ENCODE measurements around the gene MANF.

MANF gene

DNA sequence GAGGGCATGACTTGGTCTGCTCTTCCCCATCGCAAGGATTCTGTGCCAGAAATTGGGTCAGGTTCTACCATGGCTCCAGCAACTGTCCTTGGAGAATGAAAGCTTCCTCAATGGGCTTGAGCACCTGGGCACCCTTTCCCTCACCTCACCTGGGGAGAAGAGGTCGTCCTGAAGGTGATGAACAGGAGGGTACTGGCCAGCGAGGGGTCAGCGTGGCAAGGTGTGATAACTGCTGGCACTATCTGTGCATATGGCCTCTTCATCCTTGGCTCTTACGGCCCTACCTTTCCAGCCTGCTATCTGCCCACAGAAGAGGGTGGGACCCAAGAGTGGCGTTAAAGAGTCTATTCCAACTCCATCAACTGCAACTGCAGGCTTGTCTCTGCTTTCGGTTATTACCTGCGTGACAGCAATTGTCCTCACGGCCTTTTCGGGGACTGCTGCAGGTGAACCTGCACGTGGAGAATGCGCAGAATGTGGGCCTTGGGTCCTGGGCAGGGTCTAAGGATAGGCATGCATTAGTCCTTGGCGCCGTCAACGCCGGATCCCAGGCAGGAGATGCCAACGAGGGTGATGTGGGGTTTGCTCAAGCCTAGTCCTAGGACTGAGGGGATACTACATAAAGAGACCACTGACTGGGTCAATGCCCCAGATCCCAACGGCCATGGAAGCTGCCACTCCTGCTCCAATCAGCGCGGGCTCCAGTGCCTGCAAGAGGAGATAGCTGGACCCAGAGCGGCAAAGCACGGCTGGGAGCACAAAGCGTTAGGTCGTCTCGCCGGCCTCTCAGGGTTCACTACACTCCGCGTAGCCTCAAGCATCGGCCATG lies 5.4 kb downstream of the MANF start:
- DNase-seq, result no peak

DNA sequence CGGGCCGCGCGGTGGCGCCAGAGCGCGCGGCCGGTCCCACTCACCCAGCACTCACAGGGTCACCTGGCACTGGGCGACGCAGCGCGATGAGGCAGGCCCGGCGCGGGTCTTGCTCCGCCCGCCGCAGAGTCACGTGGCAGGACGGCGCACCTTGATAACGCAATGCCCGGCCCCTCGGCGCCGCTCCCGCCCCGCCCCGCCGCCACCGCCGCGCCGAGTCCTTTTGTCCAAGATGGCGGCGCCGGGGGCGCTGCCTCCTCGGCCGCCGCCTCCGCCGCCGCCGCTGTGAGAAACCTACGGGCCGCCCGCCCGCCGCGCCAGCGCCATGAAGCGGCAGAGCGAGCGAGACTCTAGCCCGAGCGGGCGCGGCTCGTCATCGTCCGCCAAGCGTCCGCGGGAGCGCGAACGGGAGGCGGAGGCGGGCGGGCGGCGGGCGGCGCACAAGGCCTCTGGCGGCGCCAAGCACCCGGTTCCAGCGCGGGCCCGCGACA lies 6.0 kb downstream of the MANF start, which contains the start of gene RBM15B:
Gene RBM15B, plus strand, starts transcription at position 211 of the 491 bp plus-strand sequence. Its CDS starts 115 bp downstream, at position 326.
- peak; percentile 94 for DNase-seq

DNA sequence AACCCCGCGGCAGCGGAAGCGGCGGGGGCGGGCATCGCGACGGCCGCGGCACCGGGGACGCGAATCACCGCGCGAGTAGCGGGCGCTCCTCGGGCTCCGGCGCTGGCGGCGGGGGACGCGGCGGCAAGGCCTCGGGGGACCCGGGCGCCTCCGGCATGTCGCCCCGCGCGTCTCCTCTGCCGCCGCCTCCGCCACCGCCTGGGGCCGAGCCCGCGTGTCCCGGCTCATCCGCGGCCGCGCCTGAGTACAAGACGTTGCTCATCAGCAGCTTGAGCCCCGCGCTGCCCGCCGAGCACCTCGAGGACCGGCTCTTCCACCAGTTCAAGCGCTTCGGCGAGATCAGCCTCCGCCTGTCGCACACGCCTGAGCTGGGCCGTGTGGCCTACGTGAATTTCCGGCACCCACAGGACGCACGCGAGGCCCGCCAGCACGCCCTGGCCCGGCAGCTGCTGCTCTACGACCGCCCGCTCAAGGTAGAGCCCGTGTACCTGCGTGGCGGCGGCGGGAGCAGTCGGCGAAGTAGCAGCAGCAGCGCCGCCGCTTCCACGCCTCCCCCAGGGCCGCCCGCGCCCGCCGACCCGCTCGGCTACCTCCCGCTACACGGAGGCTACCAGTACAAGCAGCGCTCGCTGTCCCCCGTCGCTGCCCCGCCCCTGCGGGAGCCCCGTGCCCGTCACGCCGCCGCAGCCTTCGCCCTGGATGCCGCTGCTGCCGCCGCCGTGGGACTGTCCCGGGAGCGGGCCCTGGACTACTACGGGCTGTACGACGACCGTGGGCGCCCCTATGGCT lies 6.7 kb downstream of the MANF start:
- DNase-seq, result no peak

DNA sequence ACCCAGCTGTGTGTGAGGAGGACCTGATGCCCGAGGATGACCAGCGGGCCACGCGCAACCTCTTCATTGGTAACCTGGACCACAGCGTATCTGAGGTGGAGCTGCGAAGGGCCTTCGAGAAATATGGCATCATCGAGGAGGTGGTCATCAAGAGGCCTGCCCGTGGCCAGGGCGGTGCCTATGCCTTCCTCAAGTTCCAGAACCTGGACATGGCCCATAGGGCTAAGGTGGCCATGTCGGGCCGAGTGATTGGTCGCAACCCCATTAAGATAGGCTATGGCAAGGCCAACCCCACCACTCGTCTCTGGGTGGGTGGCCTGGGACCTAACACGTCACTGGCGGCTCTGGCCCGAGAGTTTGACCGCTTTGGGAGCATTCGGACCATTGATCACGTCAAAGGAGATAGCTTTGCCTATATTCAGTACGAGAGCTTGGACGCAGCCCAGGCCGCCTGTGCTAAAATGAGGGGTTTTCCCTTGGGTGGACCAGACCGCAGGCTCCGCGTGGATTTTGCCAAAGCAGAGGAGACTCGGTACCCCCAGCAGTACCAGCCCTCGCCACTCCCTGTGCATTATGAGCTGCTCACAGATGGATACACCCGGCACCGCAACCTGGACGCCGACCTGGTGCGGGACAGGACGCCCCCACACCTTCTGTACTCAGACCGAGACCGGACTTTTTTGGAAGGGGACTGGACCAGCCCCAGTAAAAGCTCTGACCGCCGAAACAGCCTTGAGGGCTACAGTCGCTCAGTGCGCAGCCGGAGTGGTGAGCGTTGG lies 7.5 kb downstream of the MANF start:
- DNase-seq, result no peak

DNA sequence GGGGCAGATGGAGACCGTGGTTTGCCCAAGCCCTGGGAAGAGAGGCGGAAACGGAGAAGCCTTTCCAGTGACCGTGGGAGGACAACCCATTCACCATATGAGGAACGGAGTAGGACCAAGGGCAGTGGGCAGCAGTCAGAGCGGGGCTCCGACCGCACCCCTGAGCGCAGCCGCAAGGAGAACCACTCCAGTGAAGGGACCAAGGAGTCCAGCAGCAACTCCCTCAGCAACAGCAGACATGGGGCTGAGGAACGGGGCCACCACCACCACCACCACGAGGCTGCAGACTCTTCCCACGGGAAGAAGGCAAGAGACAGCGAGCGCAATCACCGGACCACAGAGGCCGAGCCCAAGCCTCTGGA lies 8.0 kb downstream of the MANF start:
- no peak for DNase-seq

DNA sequence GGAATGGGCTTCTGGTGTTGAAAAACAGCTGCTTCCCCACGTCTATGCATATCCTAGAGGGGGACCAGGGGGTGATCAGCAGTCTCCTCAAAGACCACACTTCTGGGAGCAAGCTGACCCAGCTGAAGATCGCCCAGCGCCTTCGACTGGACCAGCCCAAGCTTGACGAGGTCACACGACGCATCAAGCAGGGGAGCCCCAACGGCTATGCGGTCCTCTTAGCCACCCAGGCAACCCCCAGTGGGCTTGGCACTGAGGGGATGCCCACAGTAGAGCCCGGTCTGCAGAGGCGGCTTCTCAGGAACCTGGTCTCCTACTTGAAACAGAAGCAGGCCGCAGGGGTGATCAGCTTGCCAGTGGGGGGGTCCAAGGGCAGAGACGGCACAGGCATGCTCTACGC lies 8.5 kb downstream of the MANF start:
- no peak for DNase-seq

DNA sequence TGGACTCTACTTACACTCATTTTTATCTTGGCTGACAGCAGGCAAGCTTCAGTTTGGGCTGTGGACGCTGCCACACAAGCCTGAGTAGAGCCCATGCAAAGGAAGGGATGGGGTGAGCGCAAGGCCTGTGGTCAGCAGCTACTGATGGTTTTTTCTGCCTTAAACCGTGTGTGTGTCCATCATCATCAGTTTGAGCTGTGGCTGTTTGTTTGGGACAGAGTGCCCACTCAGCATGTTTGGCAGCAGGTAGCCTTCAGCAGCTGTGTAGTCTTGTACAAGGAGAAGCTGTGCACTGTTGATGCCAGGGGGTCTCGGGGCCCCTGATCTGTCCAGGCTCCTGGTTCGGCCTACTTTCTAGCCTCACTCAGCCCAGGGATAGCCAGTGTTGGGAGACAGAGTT lies 9.4 kb downstream of the MANF start:
- no peak for DNase-seq

DNA sequence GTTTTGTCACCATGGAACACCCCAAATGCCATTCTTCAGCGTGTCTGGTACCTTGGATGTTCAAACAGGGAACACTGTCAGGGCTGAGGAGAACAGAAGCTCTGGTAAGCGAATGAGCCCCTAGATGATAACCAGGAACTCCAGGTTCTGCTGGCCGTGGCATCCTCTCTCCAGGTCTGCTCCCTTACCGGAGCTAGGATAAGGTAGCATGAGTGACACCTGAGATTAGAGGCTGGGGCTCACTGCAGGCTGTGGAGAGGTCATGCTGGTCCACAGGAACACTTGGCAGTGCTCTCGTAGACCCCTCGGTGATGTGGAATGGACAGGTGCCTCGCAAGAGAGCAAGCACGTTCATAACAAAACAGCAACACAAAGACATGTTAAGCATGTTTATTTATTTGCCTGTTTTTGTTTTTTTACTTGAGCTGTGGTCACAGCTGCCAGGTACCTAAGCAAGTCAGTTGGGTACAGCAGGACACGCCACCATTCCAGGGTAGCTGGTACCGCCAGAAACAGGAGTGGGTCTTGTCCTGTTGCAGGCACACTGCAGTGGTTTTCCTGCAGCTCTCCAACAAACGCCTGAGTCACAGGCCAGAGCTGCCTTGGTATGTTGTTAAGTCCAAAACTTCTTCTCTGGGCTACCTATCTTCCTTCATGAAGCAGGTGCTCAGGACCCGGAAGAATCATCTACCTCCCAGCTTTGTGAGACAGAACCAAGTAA lies 10.6 kb downstream of the MANF start:
- DNase-seq, result no peak

DNA sequence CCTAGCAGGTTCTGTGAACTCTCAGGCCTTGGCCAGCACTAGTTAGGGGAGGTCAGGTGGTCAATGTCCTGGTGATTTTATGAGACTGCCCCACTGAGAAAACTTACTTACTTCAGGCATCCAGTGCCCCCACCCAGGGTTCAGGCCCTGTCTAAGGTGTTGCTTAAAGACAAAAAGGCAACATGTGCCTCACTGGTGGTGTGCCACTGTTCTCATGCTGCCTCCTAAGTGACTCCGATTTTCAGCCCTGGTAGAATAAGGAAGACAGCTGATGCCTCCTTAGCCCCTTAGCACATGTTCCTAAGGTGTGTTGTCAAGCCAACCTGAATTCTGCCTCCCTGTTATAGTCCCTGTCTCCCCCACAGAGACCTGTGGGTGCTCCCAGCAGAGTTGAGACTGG lies 11.3 kb downstream of the MANF start:
- DNase-seq, result no peak

DNA sequence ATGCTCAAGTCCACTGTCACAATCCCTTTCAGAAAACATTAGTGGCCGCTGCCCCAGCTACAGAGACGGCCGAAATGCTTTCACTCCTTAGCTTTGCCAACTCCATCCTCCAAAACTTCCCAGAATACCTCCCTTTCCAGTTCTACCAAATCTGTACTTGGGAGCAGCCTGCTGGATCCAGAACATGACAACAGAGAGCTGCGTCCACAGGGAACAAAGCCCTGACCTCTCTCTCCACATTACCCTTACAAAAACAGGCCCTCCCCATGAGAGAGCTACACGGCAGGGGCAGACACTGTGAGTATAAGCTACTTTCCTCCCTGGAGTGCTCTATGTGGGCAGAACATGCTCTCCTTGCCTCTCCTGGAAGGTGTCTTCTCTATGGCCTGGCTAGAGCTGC lies 12.3 kb downstream of the MANF start:
- no peak for DNase-seq

DNA sequence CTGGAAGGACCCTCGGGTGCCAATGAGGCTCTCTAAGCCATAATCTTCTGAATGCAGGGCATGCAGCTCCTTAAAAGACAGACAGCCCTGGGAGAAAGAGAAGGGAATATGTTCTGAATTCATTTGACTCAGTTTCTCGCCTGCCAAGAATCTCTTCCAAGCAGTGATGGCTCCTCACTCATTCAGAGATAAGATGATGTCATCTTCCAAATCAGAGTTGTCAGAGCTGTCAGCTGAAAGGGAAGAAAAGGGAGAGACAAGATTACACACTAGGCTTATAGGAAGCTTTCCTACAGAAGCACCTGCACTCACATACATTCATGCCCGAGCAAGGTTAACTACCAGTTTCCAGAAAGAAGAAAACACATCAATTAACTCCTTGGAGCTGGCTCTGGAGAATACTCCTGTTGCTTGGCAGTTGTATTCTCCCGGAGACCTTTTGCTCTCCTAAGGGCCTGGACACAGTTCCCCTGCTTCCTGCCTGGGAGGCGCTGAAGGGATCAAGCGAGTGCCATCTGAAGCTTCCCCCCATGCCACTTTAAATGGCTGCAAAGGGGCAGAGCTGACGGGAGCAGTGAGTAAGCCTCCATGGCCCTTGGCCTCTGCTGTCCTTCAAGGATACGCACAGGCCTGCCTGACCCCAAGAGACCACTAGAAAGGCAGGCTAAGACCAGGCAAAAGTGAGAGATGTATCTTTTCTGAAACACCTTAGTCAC lies 13.7 kb downstream of the MANF start:
- DNase-seq, result no peak

DNA sequence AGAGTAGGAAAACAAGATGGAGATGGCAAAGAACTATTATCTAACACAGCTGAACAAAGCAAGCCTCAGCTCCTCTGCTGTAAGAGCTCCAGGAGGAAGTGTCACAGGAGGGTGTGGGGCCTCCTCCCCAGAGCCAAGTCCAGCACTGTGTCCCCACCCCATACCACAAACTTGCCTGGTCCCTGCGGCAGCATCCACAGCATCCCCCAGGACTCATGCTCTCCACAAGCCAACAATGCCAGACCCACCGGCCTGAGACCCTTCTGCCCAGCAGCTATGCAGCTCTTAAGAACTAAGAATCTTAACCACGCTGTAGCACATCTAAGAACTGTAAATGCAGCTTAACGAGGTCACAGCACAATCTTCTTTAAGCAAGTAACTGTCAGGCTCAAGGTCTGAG lies 15.1 kb downstream of the MANF start:
- no peak for DNase-seq

DNA sequence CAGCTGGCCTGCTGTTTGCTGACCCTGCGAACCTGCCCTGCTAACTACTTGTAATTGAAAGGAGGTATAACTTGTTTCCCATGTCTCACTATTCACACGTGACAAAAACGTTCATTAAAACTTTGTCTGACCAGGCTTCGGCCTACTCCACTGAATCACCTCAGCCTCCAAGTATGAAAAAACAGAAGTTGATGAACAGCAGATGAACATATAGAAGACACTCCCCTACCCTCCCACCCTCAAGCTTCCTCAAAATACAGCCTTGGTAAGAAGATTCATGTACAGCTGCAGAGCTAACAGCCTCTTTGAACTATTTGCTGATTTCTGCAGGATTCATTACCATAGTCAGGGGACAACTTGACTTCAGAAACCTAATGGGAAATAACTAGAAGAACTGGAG lies 16.6 kb downstream of the MANF start:
- DNase-seq, result peak; percentile 91

DNA sequence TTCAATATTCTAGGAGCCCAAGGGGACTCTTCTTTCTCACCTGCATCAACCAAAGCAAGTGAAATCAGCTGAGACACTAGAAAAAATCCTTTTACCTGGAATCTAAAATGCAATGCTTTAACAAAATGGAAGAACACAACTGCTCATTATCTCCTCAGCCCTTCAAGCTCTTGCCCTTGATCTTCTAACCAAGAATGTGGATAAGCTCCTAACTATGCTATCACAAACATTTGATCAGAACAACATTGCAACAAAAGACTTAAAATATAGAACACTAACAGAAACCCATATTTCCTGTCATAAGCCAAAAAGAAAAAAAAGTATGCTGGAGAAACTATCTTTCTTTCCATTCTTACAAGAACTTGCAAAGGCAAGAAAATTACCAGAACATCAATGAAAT lies 18.6 kb downstream of the MANF start:
- DNase-seq, result no peak

DNA sequence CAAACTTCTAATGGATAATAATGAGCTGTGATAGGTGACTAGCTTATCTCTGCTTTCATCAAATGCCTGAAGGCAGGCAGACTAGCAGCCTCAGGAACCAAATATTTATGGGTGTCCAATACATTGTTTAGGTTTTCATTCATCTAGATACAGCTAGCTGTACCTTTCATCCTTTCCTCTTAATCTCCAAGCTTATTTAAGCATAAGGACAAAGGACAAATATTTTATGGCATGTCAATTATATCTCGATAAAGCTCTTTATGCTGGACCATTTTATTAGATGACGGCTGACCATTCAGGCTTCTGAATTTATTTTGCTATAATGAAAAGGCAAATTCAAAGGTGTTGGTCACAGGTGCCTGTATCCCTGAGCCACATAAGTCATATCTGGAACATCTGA lies 22.9 kb downstream of the MANF start:
- no peak for DNase-seq

DNA sequence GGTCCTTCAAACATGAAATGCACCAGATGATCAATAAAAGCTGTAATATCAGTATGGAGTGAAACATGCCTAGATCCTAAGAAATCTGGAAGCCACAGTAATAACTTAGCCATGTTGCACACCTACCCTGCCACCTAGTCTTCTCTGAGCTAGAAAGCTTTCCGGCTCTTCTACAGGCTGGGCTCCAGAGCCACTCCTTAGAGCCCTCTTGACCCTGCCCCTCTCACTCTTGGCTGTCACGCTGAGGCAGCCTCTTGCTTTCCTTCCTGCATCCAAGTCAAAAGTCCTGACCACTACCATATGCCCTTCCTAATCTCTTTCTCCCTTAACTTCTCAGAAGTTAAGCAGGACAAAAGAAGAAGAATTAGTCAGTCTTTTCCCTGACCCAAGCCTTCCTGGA lies 23.7 kb downstream of the MANF start:
- DNase-seq, result no peak

DNA sequence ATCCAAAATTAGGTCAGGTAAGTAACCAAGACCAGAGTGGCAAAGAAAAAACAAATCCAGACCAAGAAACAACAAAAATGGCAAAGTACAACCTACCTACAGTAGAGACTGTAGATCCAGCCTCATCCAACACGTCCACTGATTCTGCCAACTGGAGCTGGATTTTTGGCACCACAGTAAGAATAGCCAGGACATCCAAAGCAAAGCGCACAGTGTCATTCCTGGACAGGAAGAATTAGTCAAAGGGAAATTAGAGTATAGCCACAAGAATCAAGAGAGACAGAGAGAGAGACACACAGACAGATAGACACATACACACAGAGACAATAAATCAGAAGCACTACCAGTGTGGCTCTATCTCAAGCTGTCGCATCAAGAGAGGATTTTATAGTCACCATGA lies 37.1 kb downstream of the MANF start:
- no peak for DNase-seq

DNA sequence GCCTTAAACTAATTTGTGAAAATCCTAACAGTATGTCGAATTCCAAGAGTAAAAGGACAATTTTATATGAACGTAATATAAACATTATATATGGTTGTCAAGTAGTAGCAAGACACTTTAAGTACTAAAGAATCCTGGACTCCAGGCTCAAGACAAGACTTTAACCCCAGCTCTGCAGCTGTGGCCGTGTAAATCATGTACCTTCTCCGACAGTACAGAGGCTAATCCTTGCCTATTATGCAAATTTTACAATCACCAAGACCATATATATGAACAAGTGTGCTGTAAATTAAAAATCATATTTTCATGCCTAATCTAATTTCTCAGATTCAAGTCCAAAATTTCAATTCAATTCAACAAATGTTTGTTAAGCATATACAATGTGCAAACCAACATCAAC lies 41.8 kb downstream of the MANF start:
- no peak for DNase-seq

DNA sequence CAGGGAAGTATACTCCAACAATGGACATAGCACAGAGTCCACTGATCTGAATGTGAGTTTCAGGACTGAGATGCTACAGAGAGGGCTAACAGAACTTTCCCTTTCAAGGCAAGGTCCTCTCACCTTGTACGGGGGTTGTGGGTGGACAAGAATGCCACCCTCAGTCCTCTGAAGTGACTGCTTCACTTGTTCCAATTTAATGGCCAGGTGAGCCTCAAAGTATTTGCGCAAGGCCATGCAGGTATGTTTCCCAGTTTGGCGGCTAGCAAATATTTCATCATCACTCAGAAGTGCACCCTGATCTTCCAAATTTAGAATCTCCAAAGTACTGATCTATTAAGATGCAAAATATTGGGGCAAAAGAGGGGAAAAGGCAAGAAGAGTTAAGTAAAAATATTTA lies 44.0 kb downstream of the MANF start:
- DNase-seq, result no peak

DNA sequence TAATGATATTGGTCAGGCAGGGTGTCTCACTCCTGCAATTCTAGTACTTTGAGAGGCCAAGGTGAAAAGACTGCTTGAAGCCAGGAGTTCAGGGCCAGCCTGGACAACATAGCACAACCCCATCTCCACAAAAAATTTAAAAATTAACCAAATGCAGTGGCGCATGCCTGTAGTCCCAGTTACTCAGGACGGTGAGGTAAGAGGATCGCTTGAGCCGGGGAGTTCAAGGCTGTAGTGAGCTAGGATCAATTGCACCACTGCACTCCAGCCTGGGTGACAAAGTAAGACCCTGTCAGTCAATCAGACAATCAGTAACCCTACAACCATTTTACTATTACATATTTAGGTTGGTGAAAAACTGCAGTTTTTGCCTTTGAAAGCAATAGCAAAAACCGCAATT lies 49.0 kb downstream of the MANF start:
- no peak for DNase-seq

DNA sequence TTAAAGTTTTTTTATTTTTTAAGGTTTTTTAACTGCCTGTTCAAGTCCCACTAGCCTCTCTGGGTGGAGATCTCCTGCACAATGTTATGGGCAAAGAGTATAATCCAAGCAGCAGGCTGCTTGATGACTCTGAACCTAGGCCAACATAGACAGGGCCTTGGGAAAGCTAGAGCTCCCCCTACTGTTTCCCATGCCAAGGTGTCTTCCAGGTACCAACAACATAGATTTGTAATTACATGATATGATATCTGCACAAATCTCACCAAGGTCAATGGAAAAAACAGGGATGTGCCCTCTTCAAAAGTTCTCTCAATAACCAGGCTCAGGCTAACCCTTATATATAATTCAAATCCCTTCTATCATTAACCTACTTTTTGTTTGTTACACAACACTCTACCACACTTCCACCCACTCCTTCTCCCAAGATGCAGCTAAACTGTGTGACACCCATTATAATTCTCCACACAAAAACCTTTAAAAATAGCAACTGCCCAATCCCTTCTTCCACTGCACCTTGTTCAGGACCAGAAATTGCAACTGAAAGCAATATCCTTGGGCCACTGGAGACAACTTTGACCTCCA lies 49.7 kb downstream of the MANF start:
- DNase-seq, result peak; percentile 28
